H9 (cell line): ENCODE results near the gene RUNX1. TPM values are rescaled to one million over a fixed set of nuclear protein-coding genes. Genes with fewer than 3 reads are reported as not detected.

ENCODE experiments used
- DNase-seq: peaks from one replicate; pipeline ENCODE4 v3.0.0-alpha.2; 2017
- H2AFZ ChIP-seq: one replicate; pipeline ENCODE4 v1.6.1; 2013; ENCODE audit warnings: mild to moderate bottlenecking, low read length, control low read depth, moderate library complexity
- H2AK5ac ChIP-seq: 2 replicates; pipeline ENCODE4 v1.6.1; 2013; ENCODE audit warnings: low read length, control low read depth, mixed read lengths; ENCODE audit not compliant: insufficient read length
- H2BK120ac ChIP-seq: one replicate; pipeline ENCODE4 v1.6.1; 2013; ENCODE audit warnings: low read depth, mild to moderate bottlenecking, low read length, control low read depth, inconsistent platforms; ENCODE audit not compliant: poor library complexity, severe bottlenecking
- H2BK12ac ChIP-seq: 2 replicates; pipeline ENCODE4 v1.6.1; 2013; ENCODE audit warnings: low read length, control low read depth, mixed read lengths, low read depth; ENCODE audit not compliant: insufficient read length
- H2BK15ac ChIP-seq: 2 replicates; pipeline ENCODE4 v1.6.1; 2013; ENCODE audit warnings: low read depth, low read length, control low read depth
- H2BK20ac ChIP-seq: one replicate; pipeline ENCODE4 v1.6.1; 2013; ENCODE audit warnings: low read depth, mild to moderate bottlenecking, low read length, control low read depth, inconsistent platforms; ENCODE audit not compliant: poor library complexity, severe bottlenecking
- H2BK5ac ChIP-seq: 2 replicates; pipeline ENCODE4 v1.6.1; 2013; ENCODE audit warnings: low read length, control low read depth, mixed read lengths; ENCODE audit not compliant: insufficient read length
- H3K14ac ChIP-seq: 2 replicates; pipeline ENCODE4 v1.6.1; 2013; ENCODE audit warnings: low read length, control low read depth; ENCODE audit not compliant: insufficient read depth
- H3K18ac ChIP-seq: 2 replicates; pipeline ENCODE4 v1.6.1; 2013; ENCODE audit warnings: low read depth, mild to moderate bottlenecking, mixed read lengths, low read length, control low read depth; ENCODE audit not compliant: insufficient read length
- H3K23ac ChIP-seq: 2 replicates; pipeline ENCODE4 v1.6.1; 2013; ENCODE audit warnings: low read length, control low read depth, mixed read lengths, low read depth; ENCODE audit not compliant: insufficient read length
- H3K23me2 ChIP-seq: 2 replicates; pipeline ENCODE4 v1.6.1; 2013; ENCODE audit warnings: low read depth, mild to moderate bottlenecking, mixed read lengths, low read length, control low read depth; ENCODE audit not compliant: insufficient read length, poor library complexity, severe bottlenecking
- H3K27ac ChIP-seq: 2 replicates; pipeline ENCODE4 v1.5.1; 2013; ENCODE audit warnings: low read length, control low read depth, mixed read lengths, low read depth; ENCODE audit not compliant: insufficient read length
- H3K27me3 ChIP-seq: 2 replicates; pipeline ENCODE4 v1.6.1; 2013; ENCODE audit warnings: low read length, control low read depth, inconsistent platforms; ENCODE audit not compliant: insufficient read depth
- H3K4ac ChIP-seq: 2 replicates; pipeline ENCODE4 v1.6.1; 2013; ENCODE audit warnings: low read depth, mild to moderate bottlenecking, control low read depth, inconsistent platforms, low read length, moderate library complexity
- H3K4me1 ChIP-seq: 2 replicates; pipeline ENCODE4 v1.6.1; 2013; ENCODE audit warnings: low read length, control low read depth, inconsistent platforms; ENCODE audit not compliant: insufficient read depth
- H3K4me2 ChIP-seq: 2 replicates; pipeline ENCODE4 v1.6.1; 2013; ENCODE audit warnings: low read length, control low read depth, mixed read lengths; ENCODE audit not compliant: insufficient read length, insufficient read depth
- H3K56ac ChIP-seq: 2 replicates; pipeline ENCODE4 v1.6.1; 2013; ENCODE audit warnings: low read depth, mild to moderate bottlenecking, mixed read lengths, low read length, control low read depth; ENCODE audit not compliant: insufficient read length
- H3K79me1 ChIP-seq: 2 replicates; pipeline ENCODE4 v1.6.1; 2013; ENCODE audit warnings: low read depth, mild to moderate bottlenecking, moderate library complexity, low read length, control low read depth, inconsistent platforms; ENCODE audit not compliant: insufficient read depth, poor library complexity, severe bottlenecking
- H3K79me2 ChIP-seq: 2 replicates; pipeline ENCODE4 v1.6.1; 2013; ENCODE audit warnings: low read length, control low read depth, inconsistent platforms; ENCODE audit not compliant: insufficient read depth
- H3K9ac ChIP-seq: 2 replicates; pipeline ENCODE4 v1.6.1; 2013; ENCODE audit warnings: low read length, control low read depth, mixed read lengths; ENCODE audit not compliant: insufficient read length; ENCODE audit errors: extremely low read depth
- H3K9me3 ChIP-seq: one replicate; pipeline ENCODE4 v1.6.1; 2013; ENCODE audit warnings: low read depth, low read length, inconsistent platforms; ENCODE audit not compliant: control insufficient read depth
- H3T11ph ChIP-seq: one replicate; pipeline ENCODE4 v1.6.1; 2013; ENCODE audit warnings: mild to moderate bottlenecking, low read length, control low read depth, inconsistent platforms
- H4K20me1 ChIP-seq: one replicate; pipeline ENCODE4 v1.6.1; 2013; ENCODE audit not compliant: control insufficient read depth, insufficient read length, insufficient read depth
- H4K5ac ChIP-seq: 2 replicates; pipeline ENCODE4 v1.6.1; 2013; ENCODE audit warnings: low read depth, mild to moderate bottlenecking, mixed read lengths, low read length, control low read depth; ENCODE audit not compliant: insufficient read length
- H4K8ac ChIP-seq: replicated peaks from 2 replicates; pipeline ENCODE4 v1.6.1; 2013; ENCODE audit warnings: low read length, control low read depth, mixed read lengths, low read depth; ENCODE audit not compliant: insufficient read length
- H4K91ac ChIP-seq: 2 replicates; pipeline ENCODE4 v1.6.1; 2013; ENCODE audit warnings: low read depth, mild to moderate bottlenecking, moderate library complexity, mixed read lengths, low read length, control low read depth; ENCODE audit not compliant: insufficient read length
- H3K27ac Mint-ChIP-seq, 3 experiments: 2 replicates in 2 of 3; 3 replicates in 1 of 3; pipeline ENCODE4 v1.8.0; 2020 to 2021; ENCODE audit warnings: mixed read lengths in 3 of 3, mild to moderate bottlenecking in 1 of 3, moderate library complexity in 1 of 3
- H3K27me3 Mint-ChIP-seq: 2 replicates; pipeline ENCODE4 v1.8.0; 2021; ENCODE audit warnings: low read depth, mild to moderate bottlenecking, moderate library complexity, mixed read lengths
- H3K36me3 Mint-ChIP-seq, 3 experiments: 2 replicates in 2 of 3; 3 replicates in 1 of 3; pipeline ENCODE4 v1.8.0; 2020 to 2021; ENCODE audit warnings: low read depth in 3 of 3, mixed read lengths in 3 of 3; ENCODE audit not compliant: insufficient read depth in 1 of 3
- H3K4me1 Mint-ChIP-seq, 2 experiments: 2 replicates each; pipeline ENCODE4 v1.8.0; 2020; ENCODE audit warnings: mixed read lengths in 2 of 2
- H3K4me3 Mint-ChIP-seq, 2 experiments: 2 replicates in 1 of 2; 3 replicates in 1 of 2; pipeline ENCODE4 v1.8.0; 2020 to 2021; ENCODE audit warnings: mild to moderate bottlenecking in 2 of 2, mixed read lengths in 2 of 2, moderate library complexity in 1 of 2
- H3K9me3 Mint-ChIP-seq, 2 experiments: 2 replicates in 1 of 2; 3 replicates in 1 of 2; pipeline ENCODE4 v1.8.0; 2020; ENCODE audit warnings: mild to moderate bottlenecking in 2 of 2, mixed read lengths in 2 of 2, moderate library complexity in 1 of 2
- total RNA-seq: library from RNA; stranded (reverse); gene quantifications from 2 replicates; pipeline ENCODE4 v1.2.1, GENCODE V29; 2021
- TF ChIP-seq, protein P1 (sequence below): fragments of 200-600 bp; sonication (generic); conservative IDR thresholded peaks from 3 replicates; pipeline ENCODE4 v1.8.0; 2021; ENCODE audit warnings: antibody characterized with exemption, mild to moderate bottlenecking

The RUNX1 gene
- total RNA-seq, 1 experiment from 2014 or later, result 0.72 TPM

DNA sequence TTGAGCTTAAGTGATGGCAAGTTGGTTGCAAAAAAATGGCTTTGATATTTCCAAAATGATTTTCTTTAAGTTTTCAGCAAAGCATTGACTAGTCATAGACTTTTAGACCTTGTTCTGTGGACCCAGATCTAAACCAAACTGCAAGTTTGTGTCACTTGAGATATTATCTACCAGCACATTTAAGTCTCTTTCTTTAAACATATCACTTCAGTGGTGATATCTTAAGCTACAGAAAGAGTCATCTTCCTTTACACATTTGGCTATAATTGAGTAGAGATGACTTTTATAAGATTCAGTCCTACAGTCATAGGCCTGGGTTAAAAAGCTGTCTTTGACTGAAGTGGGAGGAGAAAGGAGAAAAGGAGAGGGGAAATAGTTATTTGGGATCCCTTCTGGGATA lies 95.2 kb downstream of the RUNX1 start:
- H3K9me3 ChIP-seq, result no peaks in the 10 kb centered on the region
- H3K27me3 ChIP-seq, result no peaks in the 10 kb centered on the region
- no peak overlapping the region for H3K27ac ChIP-seq
- no peaks in the 10 kb centered on the region for H3K9me3 Mint-ChIP-seq
- H4K8ac ChIP-seq, result no peak overlapping the region
- H3K79me2 ChIP-seq, result no peaks in the 10 kb centered on the region
- H3K4ac ChIP-seq, result no peak overlapping the region
- no peak overlapping the region for H3K27ac Mint-ChIP-seq
- H4K91ac ChIP-seq, result no peak overlapping the region
- no peak overlapping the region for H3T11ph ChIP-seq
- H2BK5ac ChIP-seq, result no peak overlapping the region
- no peak overlapping the region for H3K23ac ChIP-seq
- peaks cover 5 to 8% of the 10 kb centered on the region in 2 experiments for H3K4me1 Mint-ChIP-seq
- no peak overlapping the region for H2BK20ac ChIP-seq
- H3K4me2 ChIP-seq, result no peak overlapping the region
- no peak overlapping the region for H3K4me3 Mint-ChIP-seq
- TF ChIP-seq, protein P1, sequence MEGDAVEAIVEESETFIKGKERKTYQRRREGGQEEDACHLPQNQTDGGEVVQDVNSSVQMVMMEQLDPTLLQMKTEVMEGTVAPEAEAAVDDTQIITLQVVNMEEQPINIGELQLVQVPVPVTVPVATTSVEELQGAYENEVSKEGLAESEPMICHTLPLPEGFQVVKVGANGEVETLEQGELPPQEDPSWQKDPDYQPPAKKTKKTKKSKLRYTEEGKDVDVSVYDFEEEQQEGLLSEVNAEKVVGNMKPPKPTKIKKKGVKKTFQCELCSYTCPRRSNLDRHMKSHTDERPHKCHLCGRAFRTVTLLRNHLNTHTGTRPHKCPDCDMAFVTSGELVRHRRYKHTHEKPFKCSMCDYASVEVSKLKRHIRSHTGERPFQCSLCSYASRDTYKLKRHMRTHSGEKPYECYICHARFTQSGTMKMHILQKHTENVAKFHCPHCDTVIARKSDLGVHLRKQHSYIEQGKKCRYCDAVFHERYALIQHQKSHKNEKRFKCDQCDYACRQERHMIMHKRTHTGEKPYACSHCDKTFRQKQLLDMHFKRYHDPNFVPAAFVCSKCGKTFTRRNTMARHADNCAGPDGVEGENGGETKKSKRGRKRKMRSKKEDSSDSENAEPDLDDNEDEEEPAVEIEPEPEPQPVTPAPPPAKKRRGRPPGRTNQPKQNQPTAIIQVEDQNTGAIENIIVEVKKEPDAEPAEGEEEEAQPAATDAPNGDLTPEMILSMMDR, result no peak
- no peaks in the 10 kb centered on the region for H3K4me1 ChIP-seq
- no peak overlapping the region for H3K9ac ChIP-seq
- H3K79me1 ChIP-seq, result no peaks in the 10 kb centered on the region
- H2BK15ac ChIP-seq, result no peak overlapping the region
- no peaks in the 10 kb centered on the region for H3K23me2 ChIP-seq
- H3K14ac ChIP-seq, result no peak overlapping the region
- no peak overlapping the region for H2BK12ac ChIP-seq
- no peak overlapping the region for H2BK120ac ChIP-seq
- peaks cover 9% of the 10 kb centered on the region for H3K27me3 Mint-ChIP-seq
- H2AFZ ChIP-seq, result no peak overlapping the region
- H3K56ac ChIP-seq, result no peak overlapping the region
- no peak overlapping the region for H4K5ac ChIP-seq
- DNase-seq, result no peak
- no peak overlapping the region for H2AK5ac ChIP-seq
- H4K20me1 ChIP-seq, result no peaks in the 10 kb centered on the region
- no peak overlapping the region for H3K18ac ChIP-seq
- no peaks in the 10 kb centered on the region; a peak in 1 of 7 replicates for H3K36me3 Mint-ChIP-seq
